Activated gamma-delta T cell treated with anti-CD3 and anti-CD28 coated beads, Interleukin-2, amount 50 U/mL, for 16 hours (primary cell): ENCODE data around the gene HNRNPCL1.
"Not testable (repeated sequence)": the region's sequence is repeated elsewhere in the genome, so short reads cannot be mapped to it uniquely, and the experiment has no call there.

ENCODE experiments used
- DNase-seq: peaks from one replicate; pipeline ENCODE4 v3.0.0-alpha.2; 2020; ENCODE audit warnings: low read depth

The HNRNPCL1 gene

DNA sequence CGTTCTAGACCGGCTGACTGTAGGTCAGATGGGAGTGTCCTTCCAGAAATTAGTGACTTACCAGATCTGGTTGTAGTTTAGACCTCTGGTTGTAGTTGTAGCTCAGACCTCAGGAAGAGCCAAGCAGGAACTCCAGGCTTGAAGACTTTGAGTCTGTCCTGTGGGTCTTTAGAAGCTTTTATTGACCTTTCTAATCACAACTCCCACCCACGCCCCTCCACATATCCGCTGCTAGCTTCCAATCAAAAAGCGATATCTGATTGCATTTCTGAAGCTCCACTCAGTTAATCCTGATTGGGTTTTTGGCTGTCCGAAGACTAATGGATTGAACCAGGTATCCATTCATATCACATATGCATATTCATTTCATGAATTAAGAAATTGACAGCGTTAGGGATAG, at the start of gene HNRNPCL1:
HNRNPCL1 (minus strand) TSS at position 101 of the 400 bp plus-strand sequence. CDS start 431 bp downstream, outside the sequence.
- DNase-seq = not testable (repeated sequence)

DNA sequence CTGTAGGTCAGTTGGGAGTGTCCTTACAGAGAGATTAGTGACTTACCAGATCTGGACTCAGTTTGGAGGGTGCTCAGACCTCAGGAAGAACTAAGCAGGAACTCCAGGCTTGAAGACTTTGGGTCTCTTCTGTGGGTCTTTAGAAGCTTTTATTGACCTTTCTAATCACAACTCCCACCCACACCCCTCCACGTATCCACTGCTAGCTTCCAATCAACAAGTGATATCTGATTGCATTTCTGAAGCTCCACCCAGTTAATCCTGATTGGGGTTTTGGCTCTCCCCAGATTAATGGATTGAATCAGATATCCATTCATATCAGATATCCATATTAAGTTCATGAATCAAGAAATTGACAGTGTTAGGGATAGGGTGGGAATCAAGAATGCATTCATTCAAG, 49.6 kb upstream of the HNRNPCL1 start, which contains the start of gene PRAMEF10:
PRAMEF10 (minus strand) TSS at position 101 of the 400 bp plus-strand sequence. CDS start 2,423 bp downstream, outside the sequence.
- not testable (repeated sequence) for DNase-seq

DNA sequence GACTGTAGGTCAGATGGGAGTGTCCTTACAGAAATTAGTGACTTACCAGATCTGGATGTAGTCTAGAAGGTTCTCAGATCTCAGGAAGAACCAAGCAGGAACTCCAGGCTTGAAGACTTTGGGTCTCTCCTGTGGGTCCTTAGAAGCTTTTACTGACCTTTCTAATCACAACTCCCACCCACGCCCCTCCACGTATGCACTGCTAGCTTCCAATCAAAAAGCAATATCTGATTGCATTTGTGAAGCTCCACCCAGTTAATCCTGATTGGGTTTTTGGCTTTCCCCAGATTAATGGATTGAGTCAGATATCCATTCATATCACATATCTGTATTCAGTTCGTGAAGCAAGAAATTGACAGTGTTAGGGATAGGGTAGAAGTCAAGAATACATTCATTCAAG, 37.6 kb upstream of the HNRNPCL1 start, which contains the start of gene PRAMEF4:
PRAMEF4 (minus strand) TSS at position 101 of the 400 bp plus-strand sequence. CDS start 2,807 bp downstream, outside the sequence.
- not testable (repeated sequence) for DNase-seq

DNA sequence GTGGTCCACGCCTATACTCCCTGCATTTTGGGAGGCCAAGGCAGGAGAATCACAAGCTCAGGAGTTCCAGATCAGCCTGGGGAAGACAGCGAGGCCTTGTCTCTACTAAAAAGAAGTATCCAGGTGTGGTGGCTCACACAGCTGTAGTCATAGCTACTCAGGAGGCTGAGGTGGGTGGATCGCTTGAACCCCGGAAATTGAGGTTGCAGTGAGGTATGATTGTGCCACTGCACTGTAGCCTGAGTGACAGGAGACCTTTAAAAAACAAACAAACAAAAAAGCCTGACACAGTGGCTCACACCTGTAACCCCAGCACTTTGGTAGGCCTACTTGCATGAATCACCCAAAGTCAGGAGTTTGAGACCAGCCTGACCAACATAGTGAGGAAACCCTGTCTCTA, 29.9 kb upstream of the HNRNPCL1 start:
- not testable (repeated sequence) for DNase-seq

DNA sequence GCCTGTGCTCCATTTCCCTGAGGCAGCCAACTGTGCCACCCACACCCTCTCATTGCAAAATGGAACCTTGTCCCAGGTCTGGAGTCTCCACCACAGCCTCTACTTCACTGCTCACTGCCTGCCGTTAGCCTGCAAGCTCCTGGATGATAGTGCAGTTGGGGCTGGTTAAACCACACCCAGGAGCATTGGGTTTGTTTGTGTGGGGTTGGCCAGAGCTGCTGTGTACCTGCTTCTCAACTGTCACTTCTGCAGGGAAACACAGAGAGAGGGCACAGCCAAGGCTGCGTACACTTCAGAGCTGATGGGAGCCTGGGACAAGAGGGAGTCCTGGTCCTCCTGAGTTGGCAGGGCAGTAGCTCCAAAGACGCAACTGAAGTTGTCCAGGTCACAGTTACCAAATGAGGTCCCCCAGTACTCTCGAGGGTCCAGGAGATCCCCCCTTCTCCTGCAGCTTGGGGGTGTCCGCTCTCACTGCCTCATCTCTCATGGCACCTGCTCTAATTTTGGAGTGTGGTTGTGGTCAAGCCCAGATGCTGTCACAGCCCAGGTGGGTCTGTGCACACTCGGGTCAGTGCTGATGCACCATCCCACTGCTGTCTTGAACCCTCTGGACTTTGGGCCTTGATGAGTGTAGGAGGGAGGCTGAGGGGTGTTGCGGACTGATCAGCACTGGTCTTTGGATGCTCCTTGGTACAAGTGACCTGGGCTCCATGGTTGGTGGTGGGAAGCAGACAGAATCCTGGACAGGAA, 14.8 kb upstream of the HNRNPCL1 start:
- not testable (repeated sequence) for DNase-seq

DNA sequence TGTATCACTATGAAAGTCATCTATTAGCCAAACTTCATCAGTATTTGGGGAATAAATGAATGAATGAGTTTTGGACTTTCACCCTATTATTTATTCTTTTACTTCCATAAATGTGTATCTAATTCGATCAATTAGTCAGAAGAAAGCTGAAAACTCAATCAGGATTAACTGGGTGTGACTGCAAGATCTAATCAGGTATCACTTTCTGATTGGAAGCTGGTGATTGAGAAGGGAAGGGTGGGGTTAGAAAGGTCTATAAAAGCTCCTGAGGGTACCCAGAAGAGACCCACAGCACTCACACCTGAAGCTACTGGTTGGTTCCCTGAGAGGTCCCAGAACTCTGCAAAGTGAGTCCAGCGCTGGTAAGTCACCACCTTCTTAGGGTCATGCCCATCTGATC, 8.3 kb upstream of the HNRNPCL1 start, which contains the start of gene PRAMEF2:
PRAMEF2 (plus strand) TSS at position 301 of the 400 bp plus-strand sequence. CDS start 1,924 bp downstream, outside the sequence.
- not testable (repeated sequence) for DNase-seq

DNA sequence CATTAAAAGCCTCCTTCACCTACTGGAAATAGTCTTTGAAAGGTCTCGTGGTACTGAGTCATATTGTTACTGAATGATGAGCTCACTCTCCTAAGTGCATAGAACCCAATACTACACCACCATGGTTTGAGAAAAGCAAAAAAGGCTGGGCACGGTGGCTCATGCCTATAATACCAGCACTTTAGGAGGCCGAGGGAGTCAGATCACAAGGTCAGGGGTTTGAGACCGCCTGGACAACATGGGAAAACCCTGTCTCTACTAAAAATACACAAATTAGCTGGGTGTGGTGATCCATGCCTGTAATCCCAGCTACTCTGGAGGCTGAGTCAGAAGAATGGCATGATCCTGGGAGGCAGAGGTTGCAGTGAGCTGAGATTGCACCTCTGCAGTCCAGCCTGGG, 3.3 kb upstream of the HNRNPCL1 start:
- DNase-seq = no peak

DNA sequence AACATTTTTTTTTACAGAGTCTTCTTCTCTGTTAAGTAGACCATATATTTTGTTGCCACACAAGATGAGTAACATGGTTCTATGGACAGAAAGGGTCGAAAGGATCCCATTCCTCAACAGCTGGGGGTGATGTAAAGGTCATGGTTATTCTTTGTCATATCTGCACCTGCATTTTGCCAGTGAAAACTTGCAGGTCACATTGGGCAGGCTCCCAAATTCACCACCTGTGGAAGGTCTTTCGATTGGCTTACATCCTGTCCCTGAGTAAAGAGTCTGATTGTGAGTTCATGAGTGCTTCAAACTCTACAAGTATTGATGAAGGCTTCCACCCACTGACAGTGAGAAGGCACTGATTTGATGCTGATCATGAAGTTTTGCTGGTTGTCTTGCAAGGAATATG, 15.3 kb downstream of the HNRNPCL1 start:
- DNase-seq = not testable (repeated sequence)

DNA sequence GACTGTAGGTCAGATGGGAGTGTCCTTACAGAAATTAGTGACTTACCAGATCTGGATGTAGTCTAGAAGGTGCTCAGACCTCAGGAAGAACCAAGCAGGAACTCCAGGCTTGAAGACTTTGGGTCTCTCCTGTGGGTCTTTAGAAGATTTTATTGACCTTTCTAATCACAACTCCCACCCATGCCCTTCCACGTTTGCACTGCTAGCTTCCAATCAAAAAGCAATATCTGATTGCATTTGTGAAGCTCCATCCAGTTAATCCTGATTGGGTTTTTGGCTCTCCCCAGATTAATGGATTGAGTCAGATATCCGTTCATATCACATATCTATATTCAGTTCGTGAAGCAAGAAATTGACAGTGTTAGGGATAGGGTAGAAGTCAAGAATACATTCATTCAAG, 17.2 kb downstream of the HNRNPCL1 start, which contains the start of gene PRAMEF11:
PRAMEF11 (minus strand) TSS at position 101 of the 400 bp plus-strand sequence. CDS start 2,621 bp downstream, outside the sequence.
- DNase-seq = not testable (repeated sequence)

DNA sequence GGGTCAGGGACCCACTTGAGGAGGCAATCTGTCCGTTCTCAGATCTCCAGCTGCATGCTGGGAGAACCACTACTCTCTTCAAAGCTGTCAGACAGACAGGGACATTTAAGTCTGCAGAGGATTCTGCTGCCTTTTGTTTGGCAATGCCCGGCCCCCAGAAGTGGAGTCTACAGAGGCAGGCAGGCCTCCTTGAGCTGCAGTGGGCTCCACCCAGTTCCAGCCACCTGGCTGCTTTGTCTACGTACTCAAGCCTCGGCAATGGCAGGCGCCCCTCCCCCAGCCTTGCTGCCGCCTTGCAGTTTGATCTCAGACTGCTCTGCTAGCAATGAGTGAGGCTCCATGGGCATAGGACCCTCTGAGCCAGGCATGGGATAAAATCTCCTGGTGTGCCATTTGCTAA, 29.5 kb downstream of the HNRNPCL1 start:
- DNase-seq = not testable (repeated sequence)

DNA sequence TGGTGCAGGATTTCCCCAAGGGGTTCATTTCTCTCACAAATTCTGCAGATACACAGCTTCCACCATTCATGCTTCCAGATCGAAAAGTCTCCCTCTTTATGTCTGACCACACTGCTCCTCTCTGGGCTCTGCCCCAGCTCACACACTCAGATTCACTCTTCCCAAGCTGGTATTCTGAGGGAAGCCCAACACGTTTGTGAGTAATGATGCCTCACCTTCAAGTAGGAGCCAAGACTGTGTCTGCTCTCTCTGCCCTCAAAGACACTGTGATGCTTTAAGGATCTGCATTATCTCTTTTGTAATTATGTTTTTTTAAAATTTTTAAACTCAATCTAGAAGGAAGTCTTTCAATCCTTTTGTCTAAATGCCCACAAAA, 37.1 kb downstream of the HNRNPCL1 start:
- no peak for DNase-seq

DNA sequence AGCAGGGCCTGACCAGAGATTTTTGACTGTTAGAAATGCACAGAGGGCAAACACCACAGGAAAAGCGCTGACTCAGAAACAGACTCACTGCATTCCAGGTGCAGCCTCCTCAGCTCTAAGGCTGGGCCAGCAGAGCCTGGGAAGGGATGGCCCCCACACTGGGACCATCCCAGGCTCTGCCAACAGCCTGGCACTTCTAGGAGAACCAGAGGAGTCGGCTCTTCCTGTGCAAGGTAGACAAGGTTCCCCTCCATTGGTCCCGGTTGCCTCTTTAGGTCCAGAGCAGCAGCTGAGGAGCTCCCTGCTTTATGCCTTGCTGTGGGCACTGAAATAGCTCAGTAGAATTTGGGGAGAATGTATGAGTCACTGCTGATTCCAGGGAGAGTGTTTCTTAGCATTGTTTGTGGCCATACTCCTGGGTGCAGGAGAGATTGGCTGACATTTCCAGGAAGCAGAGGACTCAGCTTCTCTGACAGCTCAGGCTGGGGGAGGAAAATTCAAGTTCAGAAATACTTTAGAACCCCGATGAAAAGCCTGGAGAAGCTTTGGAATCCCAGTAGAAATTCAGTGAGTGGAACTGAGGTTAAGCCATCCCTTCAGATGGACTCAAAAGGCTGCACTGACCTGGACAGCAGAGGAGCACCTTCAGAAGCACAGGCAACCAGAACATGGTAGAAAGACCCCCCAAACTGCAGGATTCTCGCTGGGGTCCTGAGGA, 37.7 kb downstream of the HNRNPCL1 start:
- no peak for DNase-seq

DNA sequence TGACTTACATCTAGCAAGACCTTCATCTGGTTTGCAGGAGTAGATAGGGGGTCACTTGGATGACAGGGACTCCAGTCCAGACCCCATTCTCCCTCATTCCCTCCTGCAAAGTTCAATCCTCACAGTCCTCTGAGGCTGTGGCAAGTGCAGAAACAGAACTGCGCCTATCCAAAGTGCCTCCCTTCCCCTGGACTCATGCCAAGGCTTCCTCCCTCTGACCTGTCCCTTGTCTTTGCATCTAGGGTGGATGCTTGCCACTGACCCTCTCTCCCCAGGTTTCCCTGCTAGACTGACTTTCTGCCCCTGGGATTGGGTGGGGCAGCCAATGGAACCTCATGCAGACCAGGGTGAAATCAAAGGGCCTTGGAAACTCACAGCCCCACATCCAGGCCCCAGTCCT, 38.6 kb downstream of the HNRNPCL1 start:
- DNase-seq = no peak

DNA sequence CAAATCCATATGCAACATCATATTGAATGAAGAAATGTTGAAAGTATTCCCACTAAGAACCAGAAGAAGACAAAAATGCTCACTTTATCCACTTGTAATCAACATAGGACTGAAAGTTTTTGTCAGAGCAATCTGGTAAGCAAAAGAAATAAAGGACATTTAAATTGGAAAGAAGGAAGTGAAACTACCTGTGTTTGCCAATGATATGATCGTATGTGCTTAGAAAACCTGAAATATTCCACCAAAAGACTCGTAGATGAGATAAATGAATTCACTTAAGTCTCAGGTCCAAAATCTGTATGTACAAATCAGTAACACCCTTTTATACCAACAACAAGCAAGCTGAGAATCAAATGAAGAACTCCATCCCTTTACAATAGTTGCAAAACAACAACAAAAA, 48.8 kb downstream of the HNRNPCL1 start:
- DNase-seq = no peak

DNA sequence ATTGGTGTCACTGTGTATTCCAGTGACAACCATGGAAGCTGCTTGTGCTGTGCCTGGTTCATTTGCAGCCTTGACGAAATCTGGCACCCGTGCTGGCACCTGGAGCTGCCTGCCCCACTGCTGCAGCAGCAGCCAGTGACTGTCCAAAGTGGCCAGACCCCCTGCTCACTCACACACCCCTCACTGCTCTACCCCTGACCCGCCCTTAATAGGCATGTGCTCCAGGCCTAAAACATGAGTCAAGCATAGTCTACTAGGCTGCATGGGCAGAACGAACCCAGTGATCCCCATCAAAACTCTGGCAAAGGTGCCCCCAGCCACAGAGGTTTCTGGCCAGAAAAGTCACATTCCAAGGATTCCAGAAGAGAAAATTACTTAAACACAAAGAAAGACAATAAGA, 49.6 kb downstream of the HNRNPCL1 start:
- DNase-seq = no peak
